Right kidney (tissue), 1 donor: ENCODE results near the gene AKIP1.
"Not testable (repeated sequence)": the region's sequence is repeated elsewhere in the genome, so short reads cannot be mapped to it uniquely, and the experiment has no call there.

Experiments
- DNase-seq: peaks from one replicate; pipeline ENCODE4 v3.0.0-alpha.2; 2016

AKIP1 gene

DNA sequence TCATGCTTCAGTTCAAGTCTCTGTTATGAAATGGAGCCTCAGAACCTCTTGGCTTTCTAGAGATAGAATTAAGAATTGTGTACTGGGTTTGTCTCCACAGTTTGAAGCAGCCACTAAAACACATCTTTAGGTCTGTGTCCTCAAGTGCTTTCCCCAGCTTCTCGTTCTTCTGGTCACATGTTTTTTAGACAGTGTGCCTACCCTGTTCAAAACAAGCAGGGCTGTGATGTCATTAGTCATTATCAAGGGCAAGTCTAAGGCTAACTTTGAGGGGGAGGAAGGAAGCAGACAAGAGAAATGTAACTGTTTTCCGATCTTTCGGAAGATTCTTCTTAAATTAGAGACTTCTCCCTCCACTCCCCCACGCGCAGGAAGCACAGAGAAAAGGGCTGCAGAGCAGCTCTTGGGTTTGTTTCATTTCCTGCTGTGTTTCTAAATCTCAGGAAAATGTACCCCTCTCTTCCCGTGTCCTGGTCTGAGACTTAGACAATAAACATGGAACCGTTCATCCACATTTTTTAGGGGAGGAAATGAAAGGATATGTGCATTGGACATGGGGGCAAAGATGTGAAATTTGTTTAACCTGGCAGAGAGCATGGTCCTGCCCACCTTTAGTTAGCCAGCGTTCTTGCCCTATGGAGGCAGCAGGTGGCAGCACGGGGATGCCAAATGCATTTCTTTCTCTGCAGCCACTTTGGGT is 3.1 kb downstream of the AKIP1 start:
- DNase-seq = no peak

DNA sequence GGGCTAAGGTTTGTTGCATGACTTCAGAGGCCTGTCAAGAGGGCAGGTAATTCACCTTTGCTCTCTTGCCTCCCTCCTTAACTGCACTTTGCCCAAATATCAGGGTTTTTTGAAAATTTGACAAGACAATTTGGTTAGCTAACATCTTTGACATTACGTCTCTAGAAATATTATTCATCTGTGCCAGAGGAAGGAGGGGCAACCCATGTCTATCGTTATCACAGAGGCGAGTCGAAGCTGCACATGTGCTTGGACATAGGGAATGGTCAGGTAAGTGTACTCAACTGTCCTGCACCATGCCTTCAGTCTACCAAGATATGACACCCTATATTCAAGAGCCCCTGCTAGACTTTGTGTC is 3.7 kb downstream of the AKIP1 start:
- DNase-seq = no peak

DNA sequence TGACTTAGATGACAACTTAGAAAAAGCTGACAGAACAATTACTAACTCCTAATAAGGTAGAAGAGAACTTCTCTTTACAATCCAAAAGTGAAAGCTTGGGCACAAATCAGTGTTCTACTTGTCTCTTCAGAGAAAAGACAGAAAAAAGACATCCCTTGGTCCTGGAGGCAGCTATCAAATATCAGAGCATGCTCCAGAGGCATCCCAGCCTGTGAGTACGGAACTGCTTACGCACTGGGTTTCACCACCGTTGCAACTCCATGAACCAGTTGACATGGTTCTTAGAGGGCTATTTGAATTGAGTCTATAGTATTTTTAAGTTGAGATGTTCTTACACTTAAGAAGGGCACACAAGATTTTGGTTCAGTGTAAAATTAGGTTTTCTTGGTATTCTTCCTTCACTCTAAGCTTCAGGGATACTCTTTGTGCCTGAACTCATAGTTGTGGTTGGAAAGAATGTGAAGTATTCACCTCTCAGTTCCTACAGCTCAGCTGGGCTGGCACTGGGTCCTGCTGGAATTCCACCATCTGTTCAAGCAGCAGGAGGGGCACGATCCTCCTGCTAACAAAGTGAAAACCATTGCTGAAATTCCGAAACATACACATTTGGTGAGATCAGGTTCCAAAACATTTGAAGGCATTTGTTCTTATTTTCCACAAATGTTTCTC is 6.3 kb downstream of the AKIP1 start:
- DNase-seq = no peak

DNA sequence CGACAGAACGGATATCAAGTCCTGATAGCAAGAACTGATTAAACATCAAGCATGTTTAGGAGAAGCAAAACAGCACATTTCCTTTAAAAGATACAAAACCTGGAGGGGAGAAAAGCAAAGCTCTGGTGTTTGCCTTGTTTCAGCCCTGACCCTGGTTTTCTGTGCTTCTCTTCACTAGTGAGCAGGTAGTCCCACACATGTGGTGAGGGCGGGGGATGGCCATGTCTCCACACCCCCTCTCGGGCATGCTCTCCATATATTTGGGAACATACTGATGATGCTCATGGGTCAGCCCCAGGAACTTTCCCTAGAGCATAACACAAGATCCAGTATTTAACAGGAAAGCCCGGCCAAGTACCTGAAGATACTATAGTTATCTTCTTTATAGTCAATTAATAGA is 11.7 kb downstream of the AKIP1 start:
- no peak for DNase-seq

DNA sequence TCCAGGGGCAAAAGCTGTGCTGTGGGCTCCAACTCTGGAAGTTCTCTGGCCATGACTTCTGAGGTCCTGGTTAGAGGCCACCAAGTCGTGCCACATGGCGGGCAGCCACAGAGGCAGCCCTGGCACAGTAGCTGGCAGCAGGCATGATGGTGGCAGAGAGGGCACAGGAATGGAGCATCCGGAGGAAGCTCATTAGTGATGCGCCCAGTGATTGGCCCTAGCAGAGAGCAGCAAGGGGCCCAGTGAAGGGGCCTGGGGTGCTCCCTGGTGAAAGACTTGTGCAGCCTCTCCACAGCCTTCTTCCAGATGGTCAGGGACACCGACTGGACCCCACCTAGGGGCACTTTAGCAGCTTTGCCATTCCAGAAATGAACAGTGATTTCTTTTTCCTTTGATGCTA is 14.7 kb downstream of the AKIP1 start:
- DNase-seq = no peak

DNA sequence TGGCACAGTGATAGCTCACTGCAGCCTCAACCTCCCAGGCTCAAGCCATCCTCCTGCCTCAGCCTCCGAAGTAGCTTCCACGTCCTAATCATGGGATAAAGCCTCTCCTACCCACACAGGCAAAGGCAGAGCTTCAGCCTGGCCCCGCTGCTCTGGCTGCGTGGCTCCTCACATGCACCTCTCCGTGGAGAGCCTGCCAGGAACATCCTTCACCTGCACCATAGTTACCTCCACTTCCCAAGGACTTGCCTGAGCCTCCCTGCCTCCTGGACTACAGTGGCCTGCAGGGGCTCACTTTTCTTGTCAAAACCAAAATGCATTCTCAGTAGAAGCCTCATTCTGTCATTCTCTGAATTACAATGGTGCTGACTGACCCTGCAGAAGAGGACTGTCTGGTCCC is 15.2 kb downstream of the AKIP1 start:
- DNase-seq = no peak

- no peak for DNase-seq
These were observed 16.2 kb downstream of the AKIP1 start for GRCh38 chr11:8927233-8927632.

DNA sequence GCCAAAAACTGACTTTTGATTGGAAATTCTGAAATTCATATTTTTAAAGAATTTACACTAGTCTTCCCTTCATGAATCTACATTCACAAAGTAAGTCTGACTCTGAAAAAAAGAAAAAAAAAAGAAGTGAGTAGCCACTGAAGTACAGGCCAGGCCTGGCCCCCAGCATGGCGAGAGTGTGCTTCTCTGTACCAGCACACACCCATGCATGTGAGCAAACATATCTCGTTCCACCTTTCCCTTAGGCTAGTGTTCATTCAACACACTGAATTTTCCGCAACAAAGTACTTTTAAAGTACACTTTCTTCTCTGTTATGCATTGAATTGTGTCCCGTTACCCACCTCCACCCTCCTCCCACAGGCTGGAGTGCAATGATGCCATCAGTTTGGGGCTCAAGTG is 17.2 kb downstream of the AKIP1 start:
- DNase-seq = no peak

GRCh38 chr11:8928981-8929615 is 18.1 kb downstream of the AKIP1 start:
- no peak for DNase-seq

DNA sequence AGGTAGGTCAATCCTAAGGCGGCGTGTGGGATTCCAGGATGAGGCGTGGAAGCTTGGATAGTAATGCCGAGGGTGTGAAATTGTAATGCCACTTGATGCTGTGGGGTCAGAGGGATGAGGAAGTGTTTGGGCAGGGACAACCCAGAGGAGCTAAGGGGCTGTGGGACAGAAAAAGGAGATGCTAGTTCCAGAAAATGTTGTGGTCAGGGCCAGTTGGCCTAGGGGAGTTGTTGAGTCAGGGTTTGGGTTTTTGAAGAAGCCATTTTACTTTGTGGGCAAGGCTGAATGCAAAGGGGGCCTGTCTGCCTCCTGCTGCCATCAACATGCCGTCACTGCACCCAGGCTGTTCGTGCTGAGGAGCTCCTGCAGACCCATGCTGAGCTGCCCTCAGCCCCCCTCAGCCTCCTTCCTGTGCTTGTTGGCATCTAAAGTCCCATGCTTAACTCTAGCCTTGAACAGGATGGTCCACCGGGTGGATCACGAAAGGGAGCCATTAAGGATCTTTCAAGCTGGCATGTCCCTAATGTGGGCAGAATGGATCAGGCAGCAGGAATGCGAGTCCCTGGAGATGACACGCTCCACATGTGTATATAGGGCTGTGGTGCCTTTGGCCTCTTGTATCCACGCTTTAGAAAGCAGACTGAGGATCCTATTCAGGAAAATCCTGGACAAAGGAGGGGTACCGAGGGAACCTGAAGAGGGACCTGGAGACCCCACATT is 19.6 kb downstream of the AKIP1 start:
- DNase-seq = no peak

DNA sequence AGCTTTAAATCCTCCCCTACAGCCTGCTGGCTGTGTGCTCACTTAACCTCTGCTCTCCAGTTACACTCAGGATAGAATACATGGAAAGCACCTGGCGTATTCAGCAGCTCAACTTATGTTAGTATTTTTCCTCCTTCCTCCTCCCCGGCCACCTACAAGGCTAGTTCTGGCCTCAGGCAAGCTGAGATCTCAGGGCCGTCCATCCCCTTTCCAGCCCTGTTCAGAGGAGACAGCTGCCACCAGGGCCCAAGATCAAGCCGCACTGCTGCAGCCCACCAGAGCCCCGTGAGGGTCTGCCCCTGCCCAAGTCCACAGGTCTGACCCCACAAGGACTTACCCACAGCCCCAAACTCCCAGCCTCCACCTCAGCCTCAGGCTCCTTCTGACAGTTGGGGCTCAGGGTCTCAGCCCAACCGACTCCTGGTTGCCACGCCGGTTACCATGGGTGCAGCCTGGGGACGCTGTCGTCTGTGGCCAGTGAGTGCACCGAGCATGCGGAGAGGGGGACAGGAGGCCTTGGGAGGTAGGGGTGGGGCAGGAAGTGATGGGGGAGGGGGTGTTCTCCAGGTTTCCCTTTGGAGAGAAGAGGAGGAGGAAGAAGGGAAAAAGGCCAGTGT is 21.7 kb downstream of the AKIP1 start, which contains the start of gene C11orf16:
C11orf16 (minus strand) TSS at position 384 of the 617 bp plus-strand sequence. CDS start 639 bp downstream, outside the sequence.
- DNase-seq = no peak

DNA sequence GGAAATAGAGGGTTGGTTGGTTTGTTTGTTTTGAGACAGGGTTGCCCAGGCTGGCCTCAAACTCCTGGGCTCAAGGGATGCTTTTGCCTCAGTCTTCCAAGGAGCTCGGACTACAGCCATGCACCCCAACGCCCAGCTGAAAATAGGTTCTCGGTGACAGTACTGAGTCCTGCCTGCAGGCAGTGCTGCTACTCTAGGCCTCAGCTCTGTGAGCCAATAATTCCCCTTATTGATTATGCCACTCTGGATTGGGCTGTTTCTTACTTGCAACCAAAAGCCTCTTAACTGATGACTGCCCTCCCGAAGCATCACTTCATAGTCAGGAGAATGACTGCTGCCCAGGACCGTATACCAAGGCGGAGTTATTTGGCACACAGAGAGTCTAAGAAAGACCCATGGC is 22.9 kb downstream of the AKIP1 start:
- no peak for DNase-seq

DNA sequence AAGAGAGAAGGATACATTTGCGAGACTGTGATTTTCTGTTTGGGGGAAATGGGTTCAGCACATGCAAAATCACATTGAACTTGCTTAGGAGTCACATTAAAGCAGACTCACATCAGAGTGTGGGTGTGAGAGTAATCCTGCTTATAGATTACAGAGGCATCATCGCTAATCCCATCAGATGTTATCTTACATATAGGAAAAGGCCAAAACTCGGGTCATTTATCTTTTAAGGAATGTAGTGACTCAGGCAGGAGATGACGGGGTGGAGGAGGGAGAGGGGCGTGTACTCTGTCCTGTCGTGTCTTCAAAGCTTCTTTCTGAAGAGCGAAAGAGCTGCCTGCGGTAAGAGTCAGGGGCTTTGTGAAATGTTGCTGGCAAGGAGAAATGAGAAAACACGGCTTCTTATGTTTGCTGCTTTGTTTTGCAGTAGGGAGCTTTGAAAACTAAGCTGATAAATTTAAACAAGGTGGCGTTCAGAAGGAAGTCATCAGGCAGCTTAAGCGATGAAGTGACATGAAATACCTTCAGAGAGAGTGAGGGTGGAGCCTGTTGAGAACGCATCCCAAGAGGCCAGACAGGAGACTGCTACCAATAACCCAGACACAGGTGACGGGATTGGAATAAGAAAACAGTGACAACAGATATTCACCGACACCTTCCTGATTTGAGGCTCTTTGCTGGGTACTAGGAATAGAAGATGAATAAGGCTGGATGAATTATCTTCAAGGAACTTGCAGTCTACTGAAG is 23.9 kb downstream of the AKIP1 start:
- no peak for DNase-seq

DNA sequence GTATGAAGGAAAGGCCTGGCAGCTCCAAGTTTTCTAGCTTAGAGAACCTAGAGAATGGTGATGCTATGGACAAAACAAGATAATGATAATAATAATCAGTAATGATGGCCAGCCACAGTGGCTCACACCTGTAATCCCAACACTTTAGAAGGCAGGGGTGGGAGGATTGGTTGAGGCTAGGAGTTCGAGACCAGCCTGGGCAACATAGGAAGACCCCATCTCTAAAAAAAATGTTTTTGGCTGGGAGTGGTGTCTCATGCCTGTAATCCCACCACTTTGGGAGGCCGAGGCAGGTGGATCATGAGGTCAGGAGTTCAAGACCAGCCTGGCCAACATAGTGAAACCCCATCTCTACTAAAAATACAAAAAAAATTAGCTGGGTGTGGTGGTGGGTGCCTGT is 24.8 kb downstream of the AKIP1 start:
- DNase-seq = not testable (repeated sequence)

GRCh38 chr11:8937159-8937558 is 26.2 kb downstream of the AKIP1 start:
- no peak for DNase-seq

DNA sequence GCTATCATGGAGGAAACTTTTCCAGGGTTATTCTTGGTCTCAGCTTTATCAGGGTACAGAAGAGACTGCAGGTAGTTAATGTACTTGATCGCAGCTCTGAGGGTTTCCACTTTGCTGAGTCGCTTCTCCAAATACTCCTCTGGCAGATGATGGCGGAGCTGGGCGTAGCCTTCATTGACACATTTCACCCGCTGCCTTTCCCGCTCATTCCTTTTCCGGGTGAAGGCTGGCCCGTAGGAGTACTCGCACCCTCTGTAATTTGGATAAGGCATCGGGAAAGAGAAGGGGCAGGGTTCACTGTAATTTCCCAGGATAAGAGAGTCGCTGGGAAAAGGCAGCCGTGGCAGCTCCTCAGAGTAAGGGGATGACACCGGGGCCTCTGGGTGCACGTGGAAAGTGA is 26.7 kb downstream of the AKIP1 start:
- DNase-seq = no peak

- DNase-seq = no peak
These were observed 30.5 kb downstream of the AKIP1 start for GRCh38 chr11:8941341-8942103.

- no peak for DNase-seq
These were observed 31.6 kb downstream of the AKIP1 start, which contains the start of gene ASCL3 for GRCh38 chr11:8942518-8943066. Gene ASCL3 (minus strand): TSS chr11:8943016. CDS start chr11:8938161, 4,855 bp downstream.

- no peak for DNase-seq
These were observed 36.4 kb downstream of the AKIP1 start for GRCh38 chr11:8947230-8947943.

DNA sequence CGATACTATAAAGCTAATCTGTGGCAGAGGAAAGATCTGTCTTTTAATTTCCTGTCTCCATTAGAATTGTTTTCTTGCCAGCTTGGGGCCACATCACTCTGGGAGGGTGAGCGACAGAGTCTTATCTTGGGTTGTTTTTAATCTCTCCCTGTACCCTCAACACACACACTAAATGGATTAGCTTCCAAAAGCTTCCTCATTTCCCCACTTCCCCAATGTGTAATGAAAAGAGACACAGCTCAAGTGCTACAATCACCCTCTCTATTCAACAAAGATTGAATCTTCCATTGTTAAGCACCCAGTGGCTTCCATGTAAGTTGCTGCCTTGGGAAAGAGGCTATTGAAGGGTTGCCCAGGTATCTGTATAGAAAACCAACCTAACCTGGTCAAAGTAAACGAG is 37.9 kb downstream of the AKIP1 start:
- DNase-seq = no peak
